ENCODE measurements around the gene MMP25. TPM values are rescaled to one million over a fixed set of nuclear protein-coding genes. Genes with fewer than 3 reads are reported as not detected.
A peak's percentile ranks its signal among the peaks of the same experiment; 100 is the strongest.

MMP25 gene
- total RNA-seq, 1 experiment from 2014 or later: 0.67 TPM

DNA sequence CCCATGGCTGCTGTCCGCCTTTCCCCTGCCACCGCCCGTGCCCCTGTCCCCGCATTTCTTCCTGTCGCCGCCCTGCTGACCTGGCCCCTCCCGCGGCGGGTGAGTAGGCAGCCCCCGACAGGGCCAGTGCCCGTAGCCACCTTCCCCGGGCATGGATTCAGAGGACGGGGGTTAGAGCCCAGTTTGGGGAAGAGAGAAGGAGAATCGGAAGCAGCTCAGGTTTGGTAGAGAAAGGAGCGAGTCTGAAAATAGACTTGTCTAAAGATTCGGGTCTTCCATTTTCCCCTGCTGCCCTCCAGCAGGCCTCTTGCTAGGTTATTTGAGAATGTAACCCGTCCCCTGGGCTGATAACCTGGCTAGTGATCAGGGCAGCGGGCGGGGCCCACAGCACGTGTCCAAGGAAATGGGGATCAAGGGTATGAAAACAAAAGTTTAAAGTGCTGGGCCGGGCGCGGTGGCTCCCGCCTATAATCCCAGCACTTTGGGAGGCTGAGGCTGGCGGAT lies 41.5 kb upstream of the MMP25 start:
- POLR2A ChIA-PET: interaction anchor here (0.6 kb wide), 2 partner anchors 20 to 29 kb away, joined by 3 to 4 read pairs; no protein-coding TSS in a partner anchor
- intact Hi-C loops (cut with micrococcal nuclease; ENCODE audit: unreplicated experiment) (no loop called here), in situ Hi-C loops (cut with HindIII; ENCODE audit: low pct_unique_long_range_greater_than_20kb, low sequenced_read_pairs) (no loop called here)
- ATAC-seq: peak; percentile 46
- CTCF ChIA-PET: interaction anchor here (0.6 kb wide), 1 partner anchor 27 kb away, joined by 3 read pairs; no protein-coding TSS in a partner anchor
- H3K4me1 ChIP-seq (ENCODE audit: control insufficient read depth, insufficient read depth, low read length): peaks cover 29% of the 10 kb centered on the region
- TF ChIP-seq SIN3A (IDR thresholded peaks at IDR 0.05; ENCODE audit: borderline replicate concordance, insufficient read depth, low read depth, low read length) (no peak), POLR2AphosphoS5 (IDR thresholded peaks at IDR 0.05; ENCODE audit: low read depth, low read length) (peak; percentile 42; the same call in 1 of the 2 replicates), REST (IDR thresholded peaks at IDR 0.05; ENCODE audit: insufficient read depth in 1 of 2, low read depth in 2 of 2, low read length in 1 of 2) (no peak), TCF7L2 (IDR thresholded peaks at IDR 0.05; ENCODE audit: low read depth, low read length) (no peak)
- TF ChIP-seq, protein P1, sequence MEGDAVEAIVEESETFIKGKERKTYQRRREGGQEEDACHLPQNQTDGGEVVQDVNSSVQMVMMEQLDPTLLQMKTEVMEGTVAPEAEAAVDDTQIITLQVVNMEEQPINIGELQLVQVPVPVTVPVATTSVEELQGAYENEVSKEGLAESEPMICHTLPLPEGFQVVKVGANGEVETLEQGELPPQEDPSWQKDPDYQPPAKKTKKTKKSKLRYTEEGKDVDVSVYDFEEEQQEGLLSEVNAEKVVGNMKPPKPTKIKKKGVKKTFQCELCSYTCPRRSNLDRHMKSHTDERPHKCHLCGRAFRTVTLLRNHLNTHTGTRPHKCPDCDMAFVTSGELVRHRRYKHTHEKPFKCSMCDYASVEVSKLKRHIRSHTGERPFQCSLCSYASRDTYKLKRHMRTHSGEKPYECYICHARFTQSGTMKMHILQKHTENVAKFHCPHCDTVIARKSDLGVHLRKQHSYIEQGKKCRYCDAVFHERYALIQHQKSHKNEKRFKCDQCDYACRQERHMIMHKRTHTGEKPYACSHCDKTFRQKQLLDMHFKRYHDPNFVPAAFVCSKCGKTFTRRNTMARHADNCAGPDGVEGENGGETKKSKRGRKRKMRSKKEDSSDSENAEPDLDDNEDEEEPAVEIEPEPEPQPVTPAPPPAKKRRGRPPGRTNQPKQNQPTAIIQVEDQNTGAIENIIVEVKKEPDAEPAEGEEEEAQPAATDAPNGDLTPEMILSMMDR (IDR thresholded peaks at IDR 0.05): no peak
- H3K36me3 ChIP-seq (ENCODE audit: control insufficient read depth, insufficient read depth, low read length): no peaks in the 10 kb centered on the region
- peak overlapping the region; percentile 91 for H3K27ac ChIP-seq (ENCODE audit: low read length)
- no TSS peak for BruUV-seq (replicated peaks)
- H3K27me3 ChIP-seq (ENCODE audit: control insufficient read depth, insufficient read depth, low read length): no peaks in the 10 kb centered on the region
- DNase-seq (ENCODE audit: low read depth, low spot score): no peak
- no peaks in the 10 kb centered on the region for H3K9me3 ChIP-seq (ENCODE audit: control insufficient read depth, insufficient read depth, low read depth, low read length)
- peak overlapping the region; percentile 64 to 87 for H3K4me3 ChIP-seq (ENCODE audit: low read depth in 2 of 2, low read length in 2 of 2)

DNA sequence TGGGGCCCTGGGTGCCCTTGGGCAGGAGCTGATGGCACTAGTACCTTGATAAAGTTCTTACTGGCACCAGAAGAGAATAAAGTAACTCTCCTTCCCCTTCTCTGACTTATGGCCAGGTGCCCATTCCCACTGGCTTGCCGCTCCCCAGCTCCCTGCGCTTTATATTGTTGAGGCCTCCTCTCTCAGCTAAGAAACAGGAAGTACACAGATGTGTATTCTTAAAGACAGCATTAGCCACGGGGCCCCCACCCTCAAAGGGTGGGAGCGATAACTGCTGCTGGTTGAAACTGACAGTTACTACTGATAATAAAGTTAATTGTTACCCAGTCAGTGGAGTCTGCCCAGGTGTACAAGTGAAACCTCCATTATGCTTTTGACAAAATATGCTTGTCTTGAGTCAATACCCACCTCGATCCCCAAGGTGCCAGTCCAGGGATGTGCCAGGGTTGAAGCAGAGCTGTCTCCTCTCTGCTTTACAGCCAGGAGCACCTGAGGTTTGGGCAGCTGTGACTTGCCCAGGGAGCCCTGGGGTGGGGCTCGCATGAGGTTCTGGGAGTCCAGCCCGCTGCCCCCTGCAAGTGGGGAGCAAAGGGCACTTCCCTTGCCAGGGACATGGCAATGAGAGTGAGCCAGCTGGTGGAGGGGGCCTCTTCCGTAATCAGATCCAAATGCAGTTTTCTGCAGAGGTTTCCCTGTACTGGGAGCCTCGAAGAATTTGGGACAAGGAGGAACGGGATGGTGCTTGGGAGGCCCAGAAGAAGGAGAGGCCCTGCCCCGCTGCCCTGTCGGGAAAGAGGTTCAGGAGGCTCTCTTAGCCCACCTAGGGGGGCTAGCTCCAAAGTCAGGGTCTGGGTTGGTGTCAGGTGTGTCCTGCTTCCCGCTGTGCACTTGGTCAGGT lies 39.1 kb upstream of the MMP25 start:
- Histone ChIP-seq H3K36me3 (ENCODE audit: control insufficient read depth, insufficient read depth, low read length) (no peaks in the 10 kb centered on the region), H3K27ac (ENCODE audit: low read length) (0 out of 2 replicates have a peak overlapping the region, but pooled peaks have one; percentile 44), H3K4me3 (ENCODE audit: low read depth in 2 of 2, low read length in 2 of 2) (no peak overlapping the region), H3K9me3 (ENCODE audit: control insufficient read depth, insufficient read depth, low read depth, low read length) (no peaks in the 10 kb centered on the region), H3K27me3 (ENCODE audit: control insufficient read depth, insufficient read depth, low read length) (no peaks in the 10 kb centered on the region), H3K4me1 (ENCODE audit: control insufficient read depth, insufficient read depth, low read length) (peaks cover 32% of the 10 kb centered on the region)
- ChIA-PET CTCF (interaction anchor here (0.5 to 0.9 kb wide), 3 partner anchors 13 to 266 kb away, joined by 3 to 7 read pairs (median 3); partner anchors contain the start of gene TNFRSF12A), POLR2A (interaction anchor here (0.6 kb wide), 1 partner anchor 20 kb away, joined by 10 read pairs; no protein-coding TSS in a partner anchor)
- TF ChIP-seq SIN3A (IDR thresholded peaks at IDR 0.05; ENCODE audit: borderline replicate concordance, insufficient read depth, low read depth, low read length) (no peak), REST (IDR thresholded peaks at IDR 0.05; ENCODE audit: insufficient read depth in 1 of 2, low read depth in 2 of 2, low read length in 1 of 2) (no peak), POLR2AphosphoS5 (IDR thresholded peaks at IDR 0.05; ENCODE audit: low read depth, low read length) (no peak), TCF7L2 (IDR thresholded peaks at IDR 0.05; ENCODE audit: low read depth, low read length) (no peak)
- TF ChIP-seq, protein P1 (IDR thresholded peaks at IDR 0.05): no peak
- ATAC-seq (no peak), DNase-seq (ENCODE audit: low read depth, low spot score) (no peak)
- in situ Hi-C loops (cut with HindIII; ENCODE audit: low pct_unique_long_range_greater_than_20kb, low sequenced_read_pairs) (no loop called here), intact Hi-C loops (cut with micrococcal nuclease; ENCODE audit: unreplicated experiment) (no loop called here)
- no TSS peak for BruUV-seq (replicated peaks)

All from Panc1 (cell line).